ENCODE measurements around the gene SSX2IP.

DNA sequence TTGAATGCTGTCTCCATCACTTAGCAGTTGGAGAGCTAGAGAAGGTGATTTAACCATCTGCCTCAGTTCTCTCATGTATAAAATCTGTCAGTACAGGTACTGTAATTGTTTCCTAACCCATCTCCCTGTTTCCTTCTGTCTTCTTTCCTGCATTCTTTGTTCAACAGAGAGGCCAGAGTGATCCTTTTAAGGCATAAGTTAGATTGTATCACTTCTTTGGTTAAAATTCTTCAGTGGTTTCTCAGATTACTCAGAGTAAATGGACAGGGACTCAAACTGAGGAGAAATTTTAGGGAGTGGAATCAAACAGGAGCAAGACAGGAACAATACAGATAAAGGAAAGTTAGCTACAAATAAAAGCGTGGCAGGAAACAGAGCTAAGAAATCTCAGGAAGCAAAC lies 45.2 kb upstream of the SSX2IP start:
- TF ChIP-seq, protein P1, sequence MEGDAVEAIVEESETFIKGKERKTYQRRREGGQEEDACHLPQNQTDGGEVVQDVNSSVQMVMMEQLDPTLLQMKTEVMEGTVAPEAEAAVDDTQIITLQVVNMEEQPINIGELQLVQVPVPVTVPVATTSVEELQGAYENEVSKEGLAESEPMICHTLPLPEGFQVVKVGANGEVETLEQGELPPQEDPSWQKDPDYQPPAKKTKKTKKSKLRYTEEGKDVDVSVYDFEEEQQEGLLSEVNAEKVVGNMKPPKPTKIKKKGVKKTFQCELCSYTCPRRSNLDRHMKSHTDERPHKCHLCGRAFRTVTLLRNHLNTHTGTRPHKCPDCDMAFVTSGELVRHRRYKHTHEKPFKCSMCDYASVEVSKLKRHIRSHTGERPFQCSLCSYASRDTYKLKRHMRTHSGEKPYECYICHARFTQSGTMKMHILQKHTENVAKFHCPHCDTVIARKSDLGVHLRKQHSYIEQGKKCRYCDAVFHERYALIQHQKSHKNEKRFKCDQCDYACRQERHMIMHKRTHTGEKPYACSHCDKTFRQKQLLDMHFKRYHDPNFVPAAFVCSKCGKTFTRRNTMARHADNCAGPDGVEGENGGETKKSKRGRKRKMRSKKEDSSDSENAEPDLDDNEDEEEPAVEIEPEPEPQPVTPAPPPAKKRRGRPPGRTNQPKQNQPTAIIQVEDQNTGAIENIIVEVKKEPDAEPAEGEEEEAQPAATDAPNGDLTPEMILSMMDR (IDR thresholded peaks at IDR 0.05), result no peak
- TF ChIP-seq POLR2A (IDR thresholded peaks at IDR 0.05), result no peak

Measured in uterus (tissue), 2 donors.